Hepatocyte (in vitro differentiated cells): ENCODE results near the gene ACACB. TPM values are rescaled to one million over a fixed set of nuclear protein-coding genes. Genes with fewer than 3 reads are reported as not detected.

Experiments
- DNase-seq: peaks from one replicate; pipeline ENCODE4 v3.0.0-alpha.2; 2016; ENCODE audit warnings: low spot score
- H2AFZ ChIP-seq: fragments of 200-600 bp; sonication (generic); 2 replicates; pipeline ENCODE4 v1.6.0; 2016; ENCODE audit warnings: antibody characterized with exemption, mild to moderate bottlenecking
- H3K27ac ChIP-seq: fragments of 200-600 bp; sonication (generic); 2 replicates; pipeline ENCODE4 v1.5.1; 2016; ENCODE audit warnings: mild to moderate bottlenecking
- H3K27me3 ChIP-seq: fragments of 200-600 bp; sonication (generic); 2 replicates; pipeline ENCODE4 v1.6.1; 2016
- H3K36me3 ChIP-seq: fragments of 200-600 bp; sonication (generic); replicated peaks from 2 replicates; pipeline ENCODE4 v1.5.1; 2016; ENCODE audit warnings: low read depth; ENCODE audit not compliant: insufficient read depth
- H3K4me1 ChIP-seq: fragments of 200-600 bp; sonication (generic); 2 replicates; pipeline ENCODE4 v1.5.1; 2016; ENCODE audit warnings: mild to moderate bottlenecking, moderate library complexity; ENCODE audit not compliant: insufficient read depth
- H3K4me2 ChIP-seq: fragments of 200-600 bp; sonication (generic); 2 replicates; pipeline ENCODE4 v1.6.0; 2016
- H3K4me3 ChIP-seq: fragments of 200-600 bp; sonication (generic); 2 replicates; pipeline ENCODE4 v1.5.1; 2016; ENCODE audit warnings: mild to moderate bottlenecking
- H3K79me2 ChIP-seq: fragments of 200-600 bp; sonication (generic); 2 replicates; pipeline ENCODE4 v1.6.0; 2017; ENCODE audit warnings: mild to moderate bottlenecking
- H3K9me2 ChIP-seq: fragments of 200-600 bp; sonication (generic); replicated peaks from 2 replicates; pipeline ENCODE4 v1.6.0; 2017; ENCODE audit warnings: mild to moderate bottlenecking; ENCODE audit not compliant: insufficient read depth
- H3K9me3 ChIP-seq: fragments of 200-600 bp; sonication (generic); 2 replicates; pipeline ENCODE4 v1.5.1; 2016; ENCODE audit warnings: low read depth, mild to moderate bottlenecking
- H4K20me1 ChIP-seq: fragments of 200-600 bp; sonication (generic); 2 replicates; pipeline ENCODE4 v1.6.0; 2016; ENCODE audit warnings: mild to moderate bottlenecking; ENCODE audit not compliant: insufficient read depth, poor library complexity, severe bottlenecking
- CTCF ChIP-seq: fragments of 200-600 bp; sonication (generic); IDR thresholded peaks from 2 replicates; pipeline ENCODE4 v1.5.1; 2016; ENCODE audit warnings: antibody characterized with exemption, mild to moderate bottlenecking; ENCODE audit not compliant: poor library complexity
- EZH2 ChIP-seq: fragments of 200-600 bp; sonication (generic); IDR thresholded peaks from 2 replicates; pipeline ENCODE4 v1.6.1; 2016; ENCODE audit warnings: antibody characterized with exemption, mild to moderate bottlenecking, borderline replicate concordance
- EZH2phosphoT487 ChIP-seq: fragments of 200-600 bp; sonication (generic); IDR thresholded peaks from one replicate; pipeline ENCODE4 v1.6.1; 2018; ENCODE audit warnings: antibody characterized with exemption, mild to moderate bottlenecking, low read depth, moderate library complexity; ENCODE audit not compliant: unreplicated experiment, severe bottlenecking
- WGBS: methylation state at CpG from one replicate; pipeline ENCODE4 v1.1.6; 2016; ENCODE audit warnings: low lambda C conversion rate; ENCODE audit errors: missing lambda C conversion rate; 5-methylcytosine and 5-hydroxymethylcytosine counted together
- polyA plus RNA-seq: library from polyadenylated mRNA; unstranded; fragments of >200 nt; fragmentation: Nextera tagmentation; extraction: Ambion mirVana; gene quantifications from 2 replicates; pipeline ENCODE4 v1.2.1, GENCODE V29; 2016
- total RNA-seq: library from RNA; depleted of rRNA; stranded (reverse); fragments of >200 nt; gene quantifications from 2 replicates; pipeline ENCODE4 v1.2.3, GENCODE V29; 2014

The ACACB gene
- total and polyA plus RNA-seq, 2 experiments from 2014 or later = 3.9 to 9.3 TPM

DNA sequence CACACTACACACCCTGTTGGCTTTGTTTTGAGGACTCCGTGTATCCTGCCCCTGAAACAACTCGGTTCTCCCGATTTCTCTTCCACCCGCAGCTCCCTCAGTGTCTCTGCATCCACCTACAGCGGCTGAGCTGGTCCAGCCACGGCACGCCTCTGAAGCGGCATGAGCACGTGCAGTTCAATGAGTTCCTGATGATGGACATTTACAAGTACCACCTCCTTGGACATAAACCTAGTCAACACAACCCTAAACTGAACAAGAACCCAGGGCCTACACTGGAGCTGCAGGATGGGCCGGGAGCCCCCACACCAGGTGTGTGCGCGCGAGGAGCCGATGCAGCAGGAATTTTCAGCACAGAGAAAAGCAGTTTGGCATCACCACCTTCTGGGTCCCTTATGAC, 33.6 kb upstream of the ACACB start:
- 96% methylated on average over 14 of the region's 14 CpGs for WGBS
- no peaks in the 10 kb centered on the region for H4K20me1 ChIP-seq
- no peak overlapping the region for H3K27ac ChIP-seq
- no peaks in the 10 kb centered on the region for H3K36me3 ChIP-seq
- H2AFZ ChIP-seq = no peak overlapping the region
- no peaks in the 10 kb centered on the region for H3K79me2 ChIP-seq
- no peaks in the 10 kb centered on the region for H3K4me1 ChIP-seq
- TF ChIP-seq CTCF (no peak), EZH2 (no peak), EZH2phosphoT487 (no peak)
- H3K4me3 ChIP-seq = no peak overlapping the region
- H3K27me3 ChIP-seq = no peaks in the 10 kb centered on the region
- no peak overlapping the region for H3K4me2 ChIP-seq
- H3K9me2 ChIP-seq = no peaks in the 10 kb centered on the region
- no peak for DNase-seq
- no peaks in the 10 kb centered on the region for H3K9me3 ChIP-seq

DNA sequence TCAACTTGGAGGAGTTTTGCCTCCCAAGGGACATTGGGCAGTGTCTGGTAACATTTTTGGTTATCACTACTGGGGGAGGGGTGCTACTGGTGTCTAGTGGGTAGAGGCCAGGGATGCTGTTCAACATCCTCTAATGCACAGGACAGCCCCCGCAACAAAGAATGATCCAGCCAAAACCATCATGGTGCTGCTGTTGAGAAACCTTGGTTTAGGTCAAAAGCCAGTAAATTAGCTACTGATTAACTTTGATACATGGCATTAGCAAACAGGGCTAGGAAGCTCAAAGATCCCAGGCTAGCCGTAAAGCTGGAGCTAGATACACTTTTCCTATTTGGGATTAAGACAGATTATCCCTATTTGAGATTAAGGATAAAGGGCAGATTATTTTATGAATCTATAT, 32.0 kb upstream of the ACACB start:
- no peak overlapping the region for H3K4me2 ChIP-seq
- H4K20me1 ChIP-seq = no peaks in the 10 kb centered on the region
- DNase-seq = no peak
- H3K4me1 ChIP-seq = no peaks in the 10 kb centered on the region
- H3K36me3 ChIP-seq = no peaks in the 10 kb centered on the region
- no peaks in the 10 kb centered on the region for H3K9me2 ChIP-seq
- no peak overlapping the region for H3K4me3 ChIP-seq
- H3K27ac ChIP-seq = no peak overlapping the region
- 70% methylated on average over 2 of the region's 2 CpGs for WGBS
- H3K9me3 ChIP-seq = no peaks in the 10 kb centered on the region
- no peaks in the 10 kb centered on the region for H3K27me3 ChIP-seq
- no peak overlapping the region for H2AFZ ChIP-seq
- no peak for TF ChIP-seq EZH2
- no peak for TF ChIP-seq CTCF
- no peak for TF ChIP-seq EZH2phosphoT487
- no peaks in the 10 kb centered on the region for H3K79me2 ChIP-seq

DNA sequence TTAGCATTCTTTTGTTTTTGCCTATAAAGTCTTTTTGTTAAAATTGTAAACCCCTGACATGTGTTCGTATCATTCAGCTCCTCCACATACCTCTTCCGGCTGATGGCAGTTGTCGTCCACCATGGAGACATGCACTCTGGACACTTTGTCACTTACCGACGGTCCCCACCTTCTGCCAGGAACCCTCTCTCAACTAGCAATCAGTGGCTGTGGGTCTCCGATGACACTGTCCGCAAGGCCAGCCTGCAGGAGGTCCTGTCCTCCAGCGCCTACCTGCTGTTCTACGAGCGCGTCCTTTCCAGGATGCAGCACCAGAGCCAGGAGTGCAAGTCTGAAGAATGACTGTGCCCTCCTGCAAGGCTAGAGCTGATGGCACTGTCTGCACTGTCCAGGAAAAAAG, 30.8 kb upstream of the ACACB start:
- Histone ChIP-seq H3K36me3 (no peaks in the 10 kb centered on the region), H3K4me1 (no peaks in the 10 kb centered on the region), H2AFZ (no peak overlapping the region), H3K79me2 (no peaks in the 10 kb centered on the region), H3K4me2 (no peak overlapping the region), H3K9me2 (no peaks in the 10 kb centered on the region), H3K27ac (no peak overlapping the region), H4K20me1 (no peaks in the 10 kb centered on the region), H3K9me3 (no peaks in the 10 kb centered on the region), H3K4me3 (no peak overlapping the region), H3K27me3 (no peaks in the 10 kb centered on the region)
- no peak for TF ChIP-seq CTCF
- no peak for TF ChIP-seq EZH2phosphoT487
- no peak for TF ChIP-seq EZH2
- no peak for DNase-seq
- WGBS = 98% methylated on average over 11 of the region's 11 CpGs

DNA sequence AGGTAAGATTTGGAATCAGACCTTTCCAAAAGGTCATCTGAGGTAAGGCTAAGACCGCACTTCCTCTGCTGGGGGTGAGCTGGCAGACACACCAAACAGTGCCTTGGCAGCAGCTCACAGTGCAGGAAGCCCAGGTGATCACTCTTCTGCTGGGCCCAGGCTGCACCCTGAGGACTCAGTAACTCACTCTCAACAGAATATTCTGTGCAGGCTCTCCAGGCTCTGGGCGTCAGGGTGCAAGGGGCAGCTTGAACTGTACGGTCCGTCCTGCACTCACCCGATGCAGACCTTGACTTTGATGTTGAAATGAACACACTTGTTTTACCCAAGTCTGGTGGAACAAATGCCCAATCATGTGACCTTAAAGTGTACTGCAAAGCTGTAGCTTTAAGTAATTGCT, 29.1 kb upstream of the ACACB start:
- no peaks in the 10 kb centered on the region for H3K36me3 ChIP-seq

More for the DNA sequence above, 29.1 kb upstream of the ACACB start:
- no peak overlapping the region for H3K4me2 ChIP-seq
- WGBS = 93% methylated on average over 5 of the region's 5 CpGs
- H3K4me3 ChIP-seq = no peak overlapping the region
- no peaks in the 10 kb centered on the region for H4K20me1 ChIP-seq
- no peak overlapping the region for H3K27ac ChIP-seq
- H3K9me3 ChIP-seq = no peaks in the 10 kb centered on the region
- no peak for TF ChIP-seq CTCF
- TF ChIP-seq EZH2 = no peak
- no peak for TF ChIP-seq EZH2phosphoT487
- H2AFZ ChIP-seq = no peak overlapping the region
- peaks cover 7% of the 10 kb centered on the region for H3K4me1 ChIP-seq
- peaks cover 13% of the 10 kb centered on the region for H3K79me2 ChIP-seq
- H3K9me2 ChIP-seq = no peaks in the 10 kb centered on the region
- H3K27me3 ChIP-seq = no peaks in the 10 kb centered on the region
- no peak for DNase-seq
